Activated T-helper 9 cell treated with anti-CD3 and anti-CD28 coated beads, Interleukin-2, amount 50 U/mL, for 16 hours (primary cell): ENCODE results near the gene GPR27.

ENCODE experiments used
- DNase-seq: peaks from one replicate; pipeline ENCODE4 v3.0.0-alpha.2; 2020; ENCODE audit warnings: low read depth

GPR27 gene, protein sequence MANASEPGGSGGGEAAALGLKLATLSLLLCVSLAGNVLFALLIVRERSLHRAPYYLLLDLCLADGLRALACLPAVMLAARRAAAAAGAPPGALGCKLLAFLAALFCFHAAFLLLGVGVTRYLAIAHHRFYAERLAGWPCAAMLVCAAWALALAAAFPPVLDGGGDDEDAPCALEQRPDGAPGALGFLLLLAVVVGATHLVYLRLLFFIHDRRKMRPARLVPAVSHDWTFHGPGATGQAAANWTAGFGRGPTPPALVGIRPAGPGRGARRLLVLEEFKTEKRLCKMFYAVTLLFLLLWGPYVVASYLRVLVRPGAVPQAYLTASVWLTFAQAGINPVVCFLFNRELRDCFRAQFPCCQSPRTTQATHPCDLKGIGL

GRCh38 chr3:71753701-71754609 is at the start of gene GPR27:
TSS of gene GPR27 (plus strand) at chr3:71753855. CDS start at chr3:71754050, 195 bp downstream.
- DNase-seq, result no peak

DNA sequence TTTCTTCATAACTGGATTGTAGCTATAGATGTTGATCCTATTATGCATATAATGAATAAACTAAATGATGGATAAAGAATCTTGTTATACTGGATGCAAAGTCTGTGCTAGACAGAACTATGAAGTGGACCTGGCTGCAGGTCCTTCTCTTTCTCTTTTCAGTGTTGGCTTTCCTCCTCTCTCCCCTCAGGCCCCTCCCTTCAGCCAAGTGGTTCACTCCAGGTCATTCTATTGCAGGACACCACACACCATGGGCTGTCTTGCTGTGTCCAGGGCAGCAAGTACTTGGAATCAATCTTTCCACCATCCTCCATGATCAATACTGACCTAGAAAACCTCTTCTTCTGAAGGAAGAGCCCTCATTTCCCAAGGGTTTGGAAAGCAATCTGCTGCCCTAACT is 48.7 kb upstream of the GPR27 start:
- DNase-seq, result no peak

DNA sequence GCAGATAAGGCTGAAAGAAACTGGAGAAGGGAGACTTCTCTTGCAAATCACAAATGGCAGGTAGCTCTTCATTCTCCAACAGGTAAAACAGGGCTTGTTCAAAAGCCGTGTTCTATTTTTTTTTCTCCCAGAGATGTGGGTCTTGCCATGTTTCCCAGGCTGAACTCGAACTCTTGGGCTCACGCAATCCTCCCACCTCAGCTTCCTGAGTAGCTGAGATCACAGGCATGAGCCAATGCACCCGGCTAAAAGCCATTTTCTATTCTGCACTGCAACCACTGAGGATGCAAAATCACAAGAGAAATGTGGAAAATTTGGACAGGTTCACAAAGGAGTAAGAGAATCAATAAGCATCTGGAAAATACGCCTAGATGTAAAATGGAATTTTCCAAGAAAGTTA is 48.0 kb upstream of the GPR27 start:
- DNase-seq, result no peak

DNA sequence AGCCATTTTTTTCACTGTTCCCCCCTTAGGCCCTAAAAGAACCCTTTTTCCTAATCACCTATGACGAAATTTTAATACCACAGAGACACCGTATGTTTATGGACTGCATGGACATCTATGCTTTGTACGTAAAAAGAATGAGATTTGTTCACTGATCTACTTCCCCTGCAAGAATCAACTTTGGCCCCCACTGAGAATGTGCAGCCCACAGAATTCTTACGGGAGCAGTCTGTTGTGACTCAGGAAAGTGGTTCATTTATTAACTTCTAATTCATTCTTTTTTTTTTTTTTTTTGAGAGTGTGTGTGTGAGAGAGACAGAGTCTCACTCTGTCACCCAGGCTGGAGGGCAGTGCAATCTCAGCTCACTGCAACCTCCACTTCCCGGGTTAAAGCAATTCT is 46.1 kb upstream of the GPR27 start:
- DNase-seq, result no peak

DNA sequence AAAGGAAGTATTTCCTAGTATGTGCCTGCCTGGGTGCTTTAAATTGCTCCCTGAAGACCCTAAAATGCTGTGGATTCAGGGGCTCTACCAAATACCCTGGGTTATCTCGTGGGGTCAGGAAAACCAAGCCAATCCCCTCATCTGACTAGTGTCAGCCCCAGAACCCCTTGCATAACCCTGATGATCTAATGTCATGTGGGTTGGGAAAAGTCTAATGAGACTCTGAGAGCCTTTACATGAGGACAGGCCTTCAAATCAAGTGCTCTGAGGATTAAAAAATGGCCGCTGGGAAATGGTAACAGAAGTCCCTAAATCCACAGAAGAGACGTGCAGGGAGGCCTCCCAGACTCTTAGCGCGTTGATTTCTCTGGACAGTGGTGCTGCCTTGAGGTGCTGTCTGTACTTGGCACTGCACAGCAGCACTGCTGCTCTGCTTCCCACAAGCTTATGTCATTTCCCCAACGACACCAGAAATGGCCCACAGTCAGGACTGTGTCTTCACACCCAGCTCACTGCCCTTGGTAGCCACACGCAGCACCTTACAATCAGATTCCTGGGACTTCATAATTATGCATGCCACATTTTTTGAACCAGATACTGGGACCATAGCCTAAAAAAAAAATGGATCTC is 45.1 kb upstream of the GPR27 start:
- DNase-seq, result no peak

GRCh38 chr3:71709908-71710511 is 43.6 kb upstream of the GPR27 start:
- no peak for DNase-seq

GRCh38 chr3:71710906-71711494 is 42.7 kb upstream of the GPR27 start:
- no peak for DNase-seq

- no peak for DNase-seq
Observed at GRCh38 chr3:71713041-71713440, 40.6 kb upstream of the GPR27 start.

DNA sequence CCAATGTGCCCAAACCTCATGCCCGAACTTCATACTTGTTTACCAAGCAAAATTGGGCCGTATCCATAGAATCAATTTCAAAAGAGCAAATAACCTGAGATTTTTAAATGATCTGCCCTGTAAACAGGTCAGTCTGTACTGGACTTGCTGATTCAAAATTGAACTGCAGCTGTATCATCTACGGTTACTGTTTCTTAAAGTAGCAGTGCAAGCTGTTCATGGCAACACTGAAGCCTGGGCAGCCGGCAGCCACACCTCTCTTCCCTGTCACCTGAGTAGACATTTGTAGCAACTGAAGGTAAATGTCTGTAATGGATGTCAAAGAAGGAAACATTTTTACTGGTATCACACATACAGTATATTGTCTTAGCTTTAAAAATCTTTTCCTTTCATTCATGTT is 39.1 kb upstream of the GPR27 start:
- no peak for DNase-seq

GRCh38 chr3:71718072-71718471 is 35.6 kb upstream of the GPR27 start:
- no peak for DNase-seq

- no peak for DNase-seq
Observed at GRCh38 chr3:71721002-71721401, 32.7 kb upstream of the GPR27 start.

- no peak for DNase-seq
Observed at GRCh38 chr3:71721651-71722157, 32.0 kb upstream of the GPR27 start.

DNA sequence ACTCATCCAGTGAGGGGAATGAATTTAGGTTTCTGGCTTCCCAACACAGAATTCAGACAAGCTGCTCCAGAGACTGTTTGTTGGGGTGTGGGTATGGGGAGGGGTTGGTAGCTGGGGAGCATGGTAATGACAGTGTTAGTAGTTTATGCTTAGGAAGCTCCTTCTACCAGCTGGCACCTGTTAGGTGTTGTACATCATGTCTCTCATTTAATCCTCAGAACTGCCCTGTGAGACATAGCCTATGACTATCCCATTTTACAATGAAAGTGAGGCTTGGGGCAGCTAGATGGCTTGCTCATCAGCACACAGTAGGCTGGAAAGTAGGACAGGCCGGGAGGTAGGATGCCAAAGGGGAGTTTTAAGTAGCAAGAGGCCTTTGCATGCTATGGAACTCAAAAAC is 31.0 kb upstream of the GPR27 start:
- DNase-seq, result no peak

- no peak for DNase-seq
Observed at GRCh38 chr3:71723452-71724170, 30.0 kb upstream of the GPR27 start.

DNA sequence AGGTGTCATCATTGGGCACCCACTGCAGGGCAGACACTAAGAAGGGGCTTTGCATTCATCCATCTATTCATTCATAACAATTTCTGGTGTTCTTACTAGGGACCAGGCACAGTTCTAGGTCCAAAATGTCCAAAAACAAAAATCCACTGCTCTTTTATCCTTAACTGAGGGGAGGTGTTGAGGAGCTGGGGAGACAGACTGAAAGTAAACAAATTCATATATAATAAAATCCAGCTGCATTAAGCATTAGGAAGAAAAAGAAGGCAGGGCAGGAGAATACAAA is 29.5 kb upstream of the GPR27 start:
- DNase-seq, result no peak

DNA sequence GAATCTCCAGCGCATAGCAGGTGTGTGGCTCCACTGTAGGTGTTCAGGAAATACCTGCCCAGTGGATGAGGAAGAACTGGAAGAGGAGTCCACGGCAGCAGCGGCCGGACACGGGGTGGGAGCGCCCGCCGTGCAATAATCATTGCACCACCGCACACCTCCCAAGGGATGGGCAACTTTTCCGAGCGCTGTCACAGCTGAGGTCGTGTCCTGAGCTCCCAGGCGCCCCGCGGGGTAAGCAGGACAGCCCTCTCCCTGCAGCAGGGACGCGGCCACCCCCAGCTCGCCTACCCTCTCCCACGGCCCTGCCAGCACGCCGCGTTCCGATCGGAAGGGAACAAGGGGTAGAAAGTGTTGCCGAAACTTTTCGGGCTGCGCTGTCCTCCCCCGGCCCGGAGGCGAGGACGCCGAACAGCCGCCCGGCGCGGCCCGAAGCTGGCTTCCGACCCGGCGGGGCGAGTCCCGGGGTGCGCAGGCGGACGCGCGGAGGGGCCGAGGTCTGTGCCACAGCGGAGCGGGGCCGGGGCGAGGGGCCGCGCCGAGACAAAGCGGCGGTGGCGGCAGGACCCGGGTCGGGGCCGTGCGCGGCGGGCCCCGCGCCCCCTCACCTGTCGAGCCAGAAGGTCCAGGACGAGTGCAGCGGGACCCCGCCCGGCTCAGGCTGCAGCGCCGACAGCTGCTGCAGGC is 28.9 kb upstream of the GPR27 start:
- no peak for DNase-seq

GRCh38 chr3:71725271-71725991 is 28.2 kb upstream of the GPR27 start, which contains the start of gene EIF4E3:
TSS of gene EIF4E3 (minus strand) at chr3:71725402. CDS start at chr3:71725367, 35 bp downstream.
- no peak for DNase-seq

DNA sequence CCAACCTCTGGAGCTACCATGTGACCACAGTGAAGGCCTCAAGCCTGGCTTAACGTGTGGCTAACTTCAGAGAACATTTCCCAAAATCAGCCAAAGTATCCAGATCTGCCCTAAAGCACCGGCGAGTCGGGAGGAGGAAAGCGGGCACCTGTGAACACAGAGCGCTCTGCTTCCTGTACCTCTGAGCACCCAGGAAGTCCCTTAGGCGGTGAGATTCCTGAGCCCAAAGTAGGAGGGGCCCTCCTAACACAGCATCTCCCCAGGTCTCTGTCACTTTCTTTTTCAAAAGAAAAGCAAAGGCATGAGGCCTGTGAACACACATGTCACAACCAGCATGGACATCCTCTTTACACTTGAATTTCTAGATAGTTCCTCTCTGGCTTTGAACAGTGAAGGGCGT is 27.5 kb upstream of the GPR27 start:
- DNase-seq, result no peak

- DNase-seq, result no peak
Observed at GRCh38 chr3:71728632-71729342, 24.9 kb upstream of the GPR27 start.
